Activated CD8-positive, alpha-beta memory T cell treated with anti-CD3 and anti-CD28 coated beads, Interleukin-2, amount 50 U/mL, for 24 hours (primary cell): Measurements from ENCODE around the gene PCBP2.
"Not testable (repeated sequence)": the region's sequence is repeated elsewhere in the genome, so short reads cannot be mapped to it uniquely, and the experiment has no call there.

Experiments used
- DNase-seq: peaks from one replicate; pipeline ENCODE4 v3.0.0-alpha.2; 2020; ENCODE audit errors: extremely low read depth

PCBP2 gene

DNA sequence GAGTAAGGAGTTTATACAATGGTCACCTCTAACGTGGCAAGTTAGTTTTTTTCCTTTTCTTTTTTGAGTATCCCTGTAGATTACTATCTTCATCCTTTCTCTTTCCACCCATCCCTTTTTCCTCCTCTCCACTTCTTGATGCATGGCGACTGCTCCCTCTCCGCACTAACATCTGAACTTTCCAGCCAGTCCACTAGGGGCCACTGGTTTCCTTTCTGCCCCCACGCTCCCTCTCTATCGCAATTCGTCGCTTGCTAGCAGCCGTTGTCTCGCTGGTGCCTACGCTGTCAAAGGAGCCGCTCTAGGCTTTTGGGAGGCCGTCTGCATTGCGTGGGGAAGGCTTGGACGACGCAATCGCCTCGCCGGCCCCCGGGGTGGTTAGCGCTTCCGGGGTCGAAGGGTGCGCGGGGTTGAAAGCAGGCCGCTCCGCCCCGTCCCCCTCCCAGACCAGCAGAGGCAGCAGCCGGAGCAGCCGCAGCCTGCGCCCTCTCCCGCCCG lies at the start of gene PCBP2:
PCBP2 (plus strand) TSS at position 442 of the 498 bp plus-strand sequence. CDS start 2,699 bp downstream, outside the sequence.
- DNase-seq, result peak; percentile 90

DNA sequence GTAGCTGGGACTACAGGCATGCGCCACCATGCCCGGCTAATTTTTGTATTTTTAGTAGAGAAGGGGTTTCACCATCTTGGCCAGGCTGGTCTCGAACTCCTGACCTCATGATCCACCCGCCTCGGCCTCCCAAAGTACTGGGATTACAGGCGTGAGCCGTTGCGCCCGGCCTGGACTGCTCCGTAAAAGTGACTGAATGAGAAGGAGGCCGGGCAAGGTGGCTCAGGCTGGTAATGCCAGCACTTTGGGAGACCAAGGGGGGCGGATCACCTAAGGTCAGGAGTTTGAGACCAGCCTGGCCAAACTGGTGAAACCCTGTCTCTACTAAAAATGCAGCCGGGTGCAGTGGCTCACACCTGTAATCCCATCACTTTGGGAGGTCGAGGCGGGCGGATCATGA lies 49.6 kb upstream of the PCBP2 start:
- not testable (repeated sequence) for DNase-seq

DNA sequence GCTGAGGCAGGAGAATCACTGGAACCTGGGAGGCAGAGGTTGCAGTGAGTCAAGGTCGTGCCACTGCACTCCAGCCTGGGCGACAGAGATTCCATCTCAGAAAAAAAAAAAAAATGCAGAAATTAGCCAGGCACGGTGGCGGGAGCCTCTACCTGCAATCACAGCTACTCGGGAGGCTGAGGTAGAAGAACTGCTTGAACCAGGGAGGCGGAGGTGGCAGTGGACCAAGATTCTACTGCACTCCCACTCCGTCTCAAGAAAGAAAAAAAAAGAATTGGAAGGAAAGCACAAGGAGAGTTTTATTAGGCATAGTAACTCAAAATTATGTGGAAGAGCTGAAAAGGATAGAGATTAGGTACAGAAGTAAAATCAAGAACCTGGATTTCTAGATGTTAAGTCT lies 49.0 kb upstream of the PCBP2 start:
- DNase-seq, result no peak

DNA sequence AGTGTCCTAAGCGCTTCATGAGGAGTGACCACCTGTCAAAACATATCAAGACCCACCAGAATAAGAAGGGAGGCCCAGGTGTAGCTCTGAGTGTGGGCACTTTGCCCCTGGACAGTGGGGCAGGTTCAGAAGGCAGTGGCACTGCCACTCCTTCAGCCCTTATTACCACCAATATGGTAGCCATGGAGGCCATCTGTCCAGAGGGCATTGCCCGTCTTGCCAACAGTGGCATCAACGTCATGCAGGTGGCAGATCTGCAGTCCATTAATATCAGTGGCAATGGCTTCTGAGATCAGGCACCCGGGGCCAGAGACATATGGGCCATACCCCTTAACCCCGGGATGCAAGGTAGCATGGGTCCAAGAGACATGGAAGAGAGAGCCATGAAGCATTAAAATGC lies 41.0 kb upstream of the PCBP2 start:
- no peak for DNase-seq

DNA sequence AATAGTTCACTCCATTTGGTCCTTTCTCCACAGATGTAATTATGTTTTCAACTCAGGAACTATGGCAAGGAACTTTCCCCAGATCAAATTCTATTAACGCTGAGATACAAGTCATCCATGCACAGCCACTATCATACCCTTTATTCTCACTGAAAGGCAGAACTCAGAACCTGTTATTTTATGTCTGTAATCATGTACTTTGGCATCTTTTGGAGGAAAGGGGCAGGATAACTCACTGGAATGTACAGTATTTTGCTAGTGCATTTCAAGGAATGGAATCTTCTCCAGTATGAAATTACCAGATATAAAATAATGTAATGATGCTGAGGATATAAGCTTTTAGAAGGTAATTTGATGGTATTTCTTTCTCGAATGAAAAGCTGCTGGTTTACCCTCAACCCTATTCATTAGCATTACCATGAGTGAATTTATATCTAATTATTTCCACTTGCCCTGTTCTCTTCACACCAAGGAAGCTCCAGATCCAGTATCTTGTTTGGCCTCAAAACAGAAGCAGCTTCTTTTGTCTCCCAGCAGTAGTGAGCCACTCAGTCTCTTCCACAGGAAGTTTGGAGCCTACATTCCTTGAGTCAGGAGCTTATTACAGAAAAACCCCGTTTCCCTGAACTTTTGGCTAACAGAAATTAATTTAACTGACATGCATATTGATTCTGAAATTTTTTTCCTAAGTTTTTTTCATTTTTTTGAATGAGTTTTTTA lies 38.3 kb upstream of the PCBP2 start:
- DNase-seq, result no peak

DNA sequence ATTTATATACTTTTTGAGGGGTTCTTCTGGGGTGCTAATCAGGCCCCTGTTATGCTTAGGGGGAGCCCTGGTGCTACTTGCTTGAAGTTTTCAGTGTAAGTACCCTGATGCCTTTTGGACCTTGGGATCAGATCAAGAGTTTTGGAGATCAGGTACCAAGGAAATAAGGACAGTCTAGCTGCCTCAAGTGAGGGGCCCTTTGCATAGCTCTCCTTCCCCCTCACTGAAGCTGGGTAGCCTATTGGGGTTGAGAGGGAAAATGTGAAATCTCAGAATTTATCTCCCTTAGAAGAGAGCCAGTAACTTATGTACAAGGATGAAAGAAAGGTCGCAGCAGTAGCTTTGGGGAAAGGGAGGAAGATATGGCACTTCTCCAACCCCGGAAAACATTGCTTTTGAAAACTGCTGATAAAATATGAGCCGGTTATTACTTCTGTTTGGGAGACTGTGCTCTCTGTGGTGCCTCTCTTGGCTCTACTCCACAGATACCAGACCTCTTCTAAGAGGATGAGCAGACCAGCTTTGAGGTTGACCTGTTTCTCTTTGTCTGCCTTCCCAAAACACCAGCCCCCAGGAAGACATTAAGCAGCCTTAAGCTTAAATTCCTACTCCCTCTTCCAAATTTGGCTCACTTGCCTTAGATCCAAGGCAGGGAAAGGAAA lies 37.0 kb upstream of the PCBP2 start:
- no peak for DNase-seq

DNA sequence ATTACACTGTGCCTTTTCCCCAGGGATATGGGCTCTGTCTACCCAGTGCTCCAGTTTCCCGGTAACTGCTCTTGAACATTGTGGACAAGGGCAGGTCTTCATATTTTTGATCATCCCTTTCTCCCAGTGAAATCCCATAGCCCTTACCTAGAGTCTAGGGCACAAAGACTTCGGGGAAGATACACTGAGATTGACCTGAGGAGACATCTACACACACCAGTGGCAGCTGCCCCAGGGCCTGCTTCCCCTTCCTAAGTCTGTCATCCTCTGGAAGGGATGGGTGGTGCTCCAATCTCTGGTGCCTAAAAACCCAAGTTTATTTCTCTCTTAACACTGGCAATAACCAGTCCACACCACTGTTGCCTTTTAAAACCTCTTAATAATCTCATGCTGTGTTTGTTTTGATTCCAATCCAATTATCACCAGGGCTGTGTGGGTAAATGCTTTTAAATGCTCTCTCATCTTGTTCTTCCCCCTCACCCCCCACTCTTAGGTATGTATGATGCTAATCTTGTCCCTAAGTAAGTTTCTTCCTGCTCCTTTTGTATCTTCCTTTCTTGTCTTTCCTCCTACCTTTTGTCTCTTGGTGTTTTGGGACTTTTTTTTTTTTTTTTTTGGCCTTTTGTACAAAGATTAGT lies 36.0 kb upstream of the PCBP2 start:
- not testable (repeated sequence) for DNase-seq

DNA sequence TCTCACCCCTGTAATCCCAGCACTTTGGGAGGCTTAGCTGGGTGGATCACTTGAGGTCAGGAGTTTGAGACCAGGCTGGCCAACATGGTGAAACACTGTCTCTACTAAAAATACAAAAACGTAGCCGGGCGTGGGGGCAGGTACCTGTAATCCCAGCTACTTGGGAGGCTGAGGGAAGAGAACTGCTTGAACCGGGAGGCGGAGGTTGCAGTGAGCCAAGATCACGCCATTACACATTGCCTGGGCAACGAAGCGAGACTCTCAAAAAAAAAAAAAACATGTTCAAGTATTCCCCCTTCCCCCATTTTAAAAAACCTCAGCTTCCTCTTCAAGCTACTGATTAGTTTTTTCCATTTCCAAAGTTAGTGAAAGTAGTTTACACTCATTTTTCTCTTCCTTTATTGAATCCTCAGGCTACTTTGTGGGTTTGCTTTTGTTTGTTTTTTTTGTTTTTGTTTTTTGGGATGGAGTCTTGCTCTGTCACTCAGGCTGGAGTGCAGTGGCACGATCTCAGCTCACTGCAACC lies 34.5 kb upstream of the PCBP2 start:
- not testable (repeated sequence) for DNase-seq

DNA sequence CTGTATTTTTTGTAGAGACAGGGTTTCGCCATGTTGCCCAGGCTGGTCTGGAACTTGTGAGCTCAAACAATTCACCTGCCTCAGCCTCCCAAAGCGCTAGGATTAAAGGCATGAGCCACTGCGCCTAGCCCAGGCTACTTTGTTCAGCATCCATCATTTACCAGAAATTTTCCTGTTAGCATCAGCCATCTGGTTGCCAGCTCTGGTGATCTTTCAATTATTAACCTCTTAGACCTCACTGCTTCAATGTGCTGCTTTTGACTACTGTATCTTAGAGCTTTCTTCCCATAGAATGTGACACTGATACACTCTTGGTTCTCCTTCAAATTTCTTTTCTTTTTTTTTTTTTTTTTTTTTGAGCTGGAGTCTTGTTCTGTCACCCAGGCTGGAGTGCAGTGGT lies 33.7 kb upstream of the PCBP2 start:
- no peak for DNase-seq

DNA sequence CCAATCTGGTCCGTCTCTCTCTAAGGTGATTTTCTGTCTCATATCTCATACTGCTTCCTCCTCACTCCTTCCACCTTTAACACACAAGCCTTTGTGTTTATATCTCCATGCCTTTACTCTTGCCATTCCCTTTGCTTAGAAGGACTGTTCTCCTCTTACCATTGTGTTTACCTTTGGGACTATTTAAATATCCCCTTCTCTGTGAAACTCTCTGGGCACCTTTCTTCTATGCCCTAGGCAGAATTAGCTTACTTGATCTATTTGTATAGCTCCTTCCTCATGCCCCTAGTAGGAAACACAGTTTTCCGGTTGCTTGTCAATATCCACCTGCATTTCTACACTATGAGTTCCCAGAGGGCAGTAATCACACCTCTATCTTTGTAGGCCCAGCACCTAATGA lies 32.1 kb upstream of the PCBP2 start:
- DNase-seq, result no peak

DNA sequence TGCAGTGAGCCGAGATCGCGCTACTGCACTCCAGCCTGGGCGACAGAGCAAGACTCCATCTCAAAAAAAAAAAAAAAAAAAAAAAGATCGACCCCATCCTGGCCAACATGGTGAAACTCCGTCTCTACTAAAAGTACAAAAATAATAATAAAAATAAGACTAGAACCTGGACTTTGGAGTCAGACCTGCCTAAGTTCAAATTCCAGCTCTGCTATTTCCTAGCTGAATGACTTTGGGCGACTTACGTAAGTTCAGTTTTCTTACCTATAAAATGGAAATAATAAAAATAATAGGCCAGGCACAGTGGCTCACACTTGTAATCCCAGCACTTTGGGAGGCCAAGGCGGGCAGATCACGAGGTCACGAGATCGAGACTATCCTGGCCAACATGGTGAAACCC lies 29.7 kb upstream of the PCBP2 start:
- not testable (repeated sequence) for DNase-seq

DNA sequence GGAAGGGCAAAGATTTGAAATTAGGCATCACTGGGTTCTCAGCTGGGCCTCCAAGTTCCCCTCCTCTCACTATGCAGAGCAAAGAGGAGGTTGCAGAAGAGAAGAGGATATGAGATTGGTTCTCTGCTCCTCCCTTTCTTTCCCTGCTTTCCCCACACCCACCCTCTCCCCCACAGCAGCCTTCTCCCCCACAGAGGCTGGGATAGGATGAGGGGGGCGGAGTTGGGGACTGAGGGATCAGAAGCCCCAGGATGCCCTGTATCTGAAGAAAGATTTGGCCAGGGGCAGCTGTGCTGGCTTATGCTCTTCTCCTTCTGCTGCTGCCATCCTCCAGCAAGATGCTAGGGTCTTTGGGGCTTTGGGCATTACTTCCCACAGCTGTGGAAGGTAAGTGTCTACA lies 28.3 kb upstream of the PCBP2 start, which contains the start of gene AMHR2:
AMHR2 (plus strand) TSS at position 259 of the 400 bp plus-strand sequence; CDS start at position 339, 80 bp downstream.
- DNase-seq, result no peak

DNA sequence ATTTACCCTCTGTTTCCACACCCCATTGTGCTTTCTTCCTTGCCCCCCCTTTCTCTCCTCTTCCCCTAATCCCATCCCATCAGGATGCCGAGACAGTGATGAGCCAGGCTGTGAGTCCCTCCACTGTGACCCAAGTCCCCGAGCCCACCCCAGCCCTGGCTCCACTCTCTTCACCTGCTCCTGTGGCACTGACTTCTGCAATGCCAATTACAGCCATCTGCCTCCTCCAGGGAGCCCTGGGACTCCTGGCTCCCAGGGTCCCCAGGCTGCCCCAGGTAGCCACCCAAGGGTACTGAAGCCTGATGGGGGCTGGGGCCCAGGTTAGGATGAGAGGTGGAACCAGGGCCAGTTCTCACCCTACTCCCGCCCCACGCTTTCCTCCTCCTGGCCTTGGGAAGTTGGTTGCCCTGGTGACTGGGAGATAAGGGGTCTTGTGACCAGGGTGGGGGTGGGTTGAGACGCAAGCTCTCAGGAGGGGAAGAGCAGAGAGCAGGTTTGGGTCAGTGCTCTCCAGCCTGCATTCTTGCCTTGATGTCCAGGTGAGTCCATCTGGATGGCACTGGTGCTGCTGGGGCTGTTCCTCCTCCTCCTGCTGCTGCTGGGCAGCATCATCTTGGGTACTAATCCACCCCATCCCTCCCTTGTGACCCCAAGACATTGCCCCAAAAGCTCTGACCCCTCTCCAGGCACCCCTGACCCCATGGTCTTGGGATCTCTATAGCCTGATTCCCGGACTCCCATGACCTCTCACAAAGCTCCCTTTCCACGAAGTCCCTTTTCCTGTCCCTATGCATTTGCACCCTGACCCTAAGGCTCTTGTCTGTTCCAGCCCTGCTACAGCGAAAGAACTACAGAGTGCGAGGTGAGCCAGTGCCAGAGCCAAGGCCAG lies 27.0 kb upstream of the PCBP2 start:
- DNase-seq, result no peak

DNA sequence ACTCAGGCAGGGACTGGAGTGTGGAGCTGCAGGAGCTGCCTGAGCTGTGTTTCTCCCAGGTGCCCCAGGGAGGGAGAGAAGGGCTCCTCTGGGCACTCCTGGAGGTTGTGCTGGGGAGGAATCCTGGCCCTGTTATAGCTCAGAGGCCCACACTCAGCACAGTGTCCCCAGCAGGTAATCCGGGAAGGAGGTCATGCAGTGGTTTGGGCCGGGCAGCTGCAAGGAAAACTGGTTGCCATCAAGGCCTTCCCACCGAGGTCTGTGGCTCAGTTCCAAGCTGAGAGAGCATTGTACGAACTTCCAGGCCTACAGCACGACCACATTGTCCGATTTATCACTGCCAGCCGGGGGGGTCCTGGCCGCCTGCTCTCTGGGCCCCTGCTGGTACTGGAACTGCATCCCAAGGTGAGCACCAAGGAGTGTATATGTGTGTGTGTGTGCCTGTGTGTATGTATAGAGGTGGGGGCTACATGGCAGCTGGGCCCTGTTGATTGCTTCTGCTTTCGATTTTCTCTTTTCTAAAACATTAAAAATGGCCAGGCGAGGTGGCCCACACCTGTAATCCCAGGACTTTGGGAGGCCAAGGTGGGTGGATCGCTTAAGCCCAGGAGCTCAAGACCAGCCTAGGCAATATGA lies 26.3 kb upstream of the PCBP2 start:
- no peak for DNase-seq

DNA sequence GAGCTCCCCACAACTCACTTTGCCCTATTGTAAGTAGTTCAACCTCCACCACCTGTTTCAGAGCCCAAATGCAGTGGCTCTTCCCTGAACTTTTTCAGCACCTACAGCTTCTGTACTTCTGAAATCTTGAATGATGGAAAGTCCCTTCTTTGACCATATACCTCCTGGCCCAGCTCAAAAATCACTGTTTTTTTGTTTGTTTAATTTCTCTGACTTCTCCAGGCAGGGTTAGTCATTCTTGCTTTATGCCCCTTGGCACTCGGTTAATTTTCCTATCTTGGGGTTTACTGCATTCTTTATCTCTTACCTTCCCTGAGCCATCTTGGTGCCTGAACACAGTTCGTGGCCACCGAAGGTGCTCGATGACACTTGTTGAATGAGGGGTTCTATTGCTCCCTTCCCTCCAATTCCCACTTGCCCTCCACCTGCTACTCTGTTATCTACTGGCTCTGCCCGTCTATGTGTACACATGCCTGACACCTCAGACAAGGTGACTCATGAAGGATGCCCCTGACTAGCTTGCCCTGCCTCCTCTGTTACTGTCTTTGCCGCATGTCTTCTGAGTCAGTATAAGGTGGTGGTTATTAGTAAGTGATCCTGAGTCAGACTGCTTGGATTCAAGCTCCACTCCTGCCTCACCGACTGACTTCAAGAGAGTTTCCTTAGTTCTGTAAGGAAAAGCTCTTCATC lies 23.9 kb upstream of the PCBP2 start:
- DNase-seq, result peak; percentile 8

DNA sequence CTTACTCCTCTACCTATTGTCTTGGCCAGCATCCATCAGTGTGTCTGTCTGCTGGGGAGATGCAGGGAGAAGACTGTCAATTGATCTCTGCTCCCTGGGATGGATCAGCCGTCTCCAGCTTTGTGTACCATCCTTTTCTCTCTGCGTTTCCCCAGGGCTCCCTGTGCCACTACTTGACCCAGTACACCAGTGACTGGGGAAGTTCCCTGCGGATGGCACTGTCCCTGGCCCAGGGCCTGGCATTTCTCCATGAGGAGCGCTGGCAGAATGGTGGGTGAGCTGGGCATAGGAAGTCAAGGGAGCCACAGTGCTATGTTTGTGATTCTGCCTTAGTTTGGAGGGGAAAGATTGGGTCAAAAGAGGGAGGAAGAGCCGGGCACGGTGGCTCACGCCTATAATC lies 23.2 kb upstream of the PCBP2 start:
- DNase-seq, result no peak

DNA sequence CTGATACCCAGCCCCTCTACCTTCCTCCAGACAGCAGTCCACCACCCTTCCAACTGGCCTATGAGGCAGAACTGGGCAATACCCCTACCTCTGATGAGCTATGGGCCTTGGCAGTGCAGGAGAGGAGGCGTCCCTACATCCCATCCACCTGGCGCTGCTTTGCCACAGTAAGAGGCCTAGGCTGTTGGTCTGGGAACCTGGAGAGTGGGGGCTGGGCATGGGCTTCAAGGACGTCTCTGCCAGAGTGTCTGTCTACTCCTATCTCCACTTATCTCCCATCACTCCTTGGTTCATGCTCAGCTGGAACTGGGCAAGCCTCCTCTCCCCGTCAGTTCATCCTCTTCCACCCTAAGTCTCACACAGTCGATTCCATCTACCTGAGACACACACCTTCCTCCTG lies 21.8 kb upstream of the PCBP2 start:
- DNase-seq, result no peak

DNA sequence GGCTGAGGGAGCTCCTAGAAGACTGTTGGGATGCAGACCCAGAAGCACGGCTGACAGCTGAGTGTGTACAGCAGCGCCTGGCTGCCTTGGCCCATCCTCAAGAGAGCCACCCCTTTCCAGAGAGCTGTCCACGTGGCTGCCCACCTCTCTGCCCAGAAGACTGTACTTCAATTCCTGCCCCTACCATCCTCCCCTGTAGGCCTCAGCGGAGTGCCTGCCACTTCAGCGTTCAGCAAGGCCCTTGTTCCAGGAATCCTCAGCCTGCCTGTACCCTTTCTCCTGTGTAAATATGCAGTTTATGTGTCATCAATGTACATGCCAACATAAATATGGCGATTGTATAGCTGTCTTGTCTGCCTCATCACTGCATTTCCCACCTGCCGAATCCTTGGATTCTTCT lies 20.7 kb upstream of the PCBP2 start:
- no peak for DNase-seq

DNA sequence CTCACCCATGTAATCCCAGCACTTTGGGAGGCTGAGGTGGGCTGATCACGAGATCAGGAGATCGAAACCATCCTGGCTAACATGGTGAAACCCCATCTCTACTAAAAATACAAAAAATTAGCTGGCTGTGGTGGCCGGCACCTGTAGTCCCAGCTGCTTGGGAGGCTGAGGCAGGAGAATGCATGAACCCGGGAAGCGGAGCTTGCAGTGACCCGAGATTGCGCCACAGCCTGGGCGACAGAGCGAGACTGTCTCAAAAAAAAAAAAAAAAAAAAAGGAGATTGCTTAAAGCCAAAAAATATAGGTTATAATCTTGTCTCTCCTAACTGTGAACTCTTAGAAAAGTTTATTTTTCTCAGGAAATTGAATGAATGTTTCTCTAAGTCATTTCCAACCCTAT lies 16.6 kb upstream of the PCBP2 start:
- not testable (repeated sequence) for DNase-seq

DNA sequence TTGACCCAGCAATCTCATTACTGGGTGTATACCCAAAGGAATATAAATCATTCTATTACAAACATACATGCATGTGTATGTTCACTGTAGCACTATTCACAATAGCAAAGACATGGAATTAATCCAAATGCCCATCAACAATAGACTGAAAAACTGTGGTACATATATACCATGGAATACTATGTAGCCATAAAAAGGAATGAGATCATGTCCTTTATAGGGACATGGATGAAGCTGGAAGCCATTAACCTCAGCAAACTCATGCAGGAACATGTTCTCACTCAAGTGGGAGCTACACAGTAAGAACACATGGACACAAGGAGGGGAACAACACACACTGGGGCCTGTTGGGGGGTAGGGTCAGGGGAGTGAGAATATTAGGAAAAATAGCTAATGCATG lies 12.3 kb upstream of the PCBP2 start:
- DNase-seq, result not testable (repeated sequence)
